GM19351 (cell line): ENCODE results near the gene DLGAP3.

Experiments used
- ATAC-seq: cut with Tn5 transposase; IDR thresholded peaks from one replicate; pipeline ENCODE4 v1.9.1; 2021; ENCODE audit warnings: mild to moderate bottlenecking, moderate library complexity; ENCODE audit not compliant: unreplicated experiment

DLGAP3 gene

GRCh38 chr1:34868230-34869049, 61.0 kb downstream of the DLGAP3 start:
- no peak for ATAC-seq

DNA sequence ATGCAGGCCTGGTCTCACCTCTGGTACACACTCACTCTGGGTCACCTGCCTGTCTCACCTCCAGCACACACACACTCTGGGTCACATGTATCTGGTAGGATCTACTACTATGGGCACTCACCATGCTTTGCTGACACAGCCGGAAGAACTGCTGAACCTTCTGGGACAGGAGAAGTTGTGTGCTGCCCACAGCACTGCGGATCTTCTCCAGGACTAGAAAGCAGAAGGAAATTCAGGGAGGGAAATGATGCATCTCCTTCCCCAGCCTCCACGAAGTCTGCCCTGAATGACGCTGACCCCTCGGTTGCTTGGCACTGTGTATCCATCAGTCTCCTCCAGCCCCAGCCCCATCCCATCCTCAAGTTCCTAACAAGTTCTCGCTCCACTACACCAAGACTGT, 62.0 kb downstream of the DLGAP3 start:
- ATAC-seq = no peak

DNA sequence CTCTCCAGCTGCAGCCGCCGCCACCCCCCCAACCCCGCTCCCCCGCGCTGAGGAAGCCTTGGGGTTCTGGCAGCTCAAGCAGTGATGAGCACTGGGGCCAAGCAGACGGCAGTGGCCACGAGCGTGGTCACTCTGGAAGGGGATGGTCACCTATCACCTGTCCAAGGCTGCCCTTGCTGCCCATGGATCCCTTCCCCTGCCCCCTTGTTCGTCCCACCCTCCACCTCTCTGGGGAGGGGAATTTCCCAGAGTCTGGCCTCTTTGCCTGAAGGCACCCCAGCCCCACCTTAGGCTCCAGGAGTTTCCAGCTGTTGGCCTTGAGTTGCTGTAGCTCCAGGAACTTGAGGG, 62.7 kb downstream of the DLGAP3 start:
- ATAC-seq = peak; percentile 24

DNA sequence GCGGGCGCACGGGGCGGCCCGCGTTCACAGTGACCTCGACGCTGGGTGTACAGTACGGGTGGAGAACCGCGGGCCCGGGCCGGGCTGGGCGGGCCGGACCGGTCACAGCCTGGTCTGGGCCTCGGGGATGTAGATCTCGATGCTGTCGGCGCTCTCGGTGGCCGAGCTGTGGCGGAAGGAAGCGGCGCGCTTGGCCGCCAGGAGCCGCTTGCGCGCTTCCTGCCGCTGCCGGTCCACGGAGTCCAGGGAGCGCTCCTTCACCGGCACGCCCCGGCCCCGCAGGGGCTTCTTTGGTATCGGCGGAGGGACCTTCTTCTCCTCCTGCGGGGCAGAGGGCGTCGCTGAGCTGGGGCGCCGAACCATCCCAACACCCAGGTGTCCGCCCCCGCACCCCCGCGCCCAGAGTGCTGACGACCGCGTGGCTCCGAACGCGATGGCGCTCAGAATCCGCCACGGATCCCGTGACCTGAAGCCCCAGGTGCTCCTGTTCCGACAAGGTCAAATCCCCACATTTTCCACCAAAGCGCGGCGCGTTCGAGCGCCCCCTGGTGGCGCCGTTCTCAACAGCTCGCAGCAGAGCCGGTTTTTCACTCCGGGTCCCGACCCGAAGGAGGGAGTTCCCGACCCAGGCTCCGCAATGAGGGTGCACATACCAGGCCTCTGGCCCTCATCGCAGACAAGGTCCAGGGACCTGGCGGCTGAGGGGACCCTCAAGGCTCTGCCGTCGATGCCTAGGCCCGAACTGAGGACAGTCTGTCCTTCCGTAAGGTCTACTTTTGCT, 63.3 kb downstream of the DLGAP3 start:
- peak; percentile 72 for ATAC-seq

DNA sequence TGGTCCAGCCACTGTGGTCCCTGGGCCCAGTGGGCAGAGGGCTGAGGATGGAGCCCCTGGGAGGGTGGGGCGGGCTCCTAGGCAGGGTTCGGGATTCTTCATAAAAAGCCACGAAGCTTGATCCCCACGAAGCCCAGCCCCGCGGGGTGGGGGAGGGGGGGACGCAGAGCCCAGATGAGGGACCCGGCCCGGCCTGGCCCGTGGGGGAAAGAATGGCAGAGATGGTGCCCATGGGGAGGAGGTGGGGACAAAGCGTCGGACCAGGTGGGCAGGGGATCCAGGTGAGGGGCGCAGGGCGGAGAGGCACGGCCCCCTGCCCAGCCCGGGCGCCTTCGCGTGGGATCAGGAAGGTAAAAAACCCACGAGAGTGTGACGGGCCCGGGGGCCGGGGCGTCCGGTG, 63.9 kb downstream of the DLGAP3 start:
- ATAC-seq = no peak

DNA sequence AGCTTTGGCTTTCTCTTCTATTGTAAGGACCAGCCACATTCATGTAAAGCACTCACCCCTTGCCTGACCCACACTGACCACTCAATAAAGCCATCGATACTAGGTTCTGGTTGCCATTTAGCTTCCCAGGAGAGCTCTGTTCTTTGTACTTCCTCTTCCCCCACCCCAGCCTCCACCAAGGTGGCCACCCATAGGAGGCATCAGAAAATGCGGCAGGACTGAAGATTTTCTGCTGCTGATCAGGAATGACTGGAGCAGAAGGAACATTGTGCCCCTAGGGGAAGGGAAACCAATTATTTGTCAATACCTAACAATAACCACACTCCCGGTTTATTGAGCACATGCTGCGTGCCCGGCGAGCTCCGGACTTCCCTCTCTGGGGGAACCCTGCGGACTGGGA, 64.7 kb downstream of the DLGAP3 start:
- no peak for ATAC-seq

- no peak for ATAC-seq
Measured at GRCh38 chr1:34863501-34863900, 65.9 kb downstream of the DLGAP3 start.

DNA sequence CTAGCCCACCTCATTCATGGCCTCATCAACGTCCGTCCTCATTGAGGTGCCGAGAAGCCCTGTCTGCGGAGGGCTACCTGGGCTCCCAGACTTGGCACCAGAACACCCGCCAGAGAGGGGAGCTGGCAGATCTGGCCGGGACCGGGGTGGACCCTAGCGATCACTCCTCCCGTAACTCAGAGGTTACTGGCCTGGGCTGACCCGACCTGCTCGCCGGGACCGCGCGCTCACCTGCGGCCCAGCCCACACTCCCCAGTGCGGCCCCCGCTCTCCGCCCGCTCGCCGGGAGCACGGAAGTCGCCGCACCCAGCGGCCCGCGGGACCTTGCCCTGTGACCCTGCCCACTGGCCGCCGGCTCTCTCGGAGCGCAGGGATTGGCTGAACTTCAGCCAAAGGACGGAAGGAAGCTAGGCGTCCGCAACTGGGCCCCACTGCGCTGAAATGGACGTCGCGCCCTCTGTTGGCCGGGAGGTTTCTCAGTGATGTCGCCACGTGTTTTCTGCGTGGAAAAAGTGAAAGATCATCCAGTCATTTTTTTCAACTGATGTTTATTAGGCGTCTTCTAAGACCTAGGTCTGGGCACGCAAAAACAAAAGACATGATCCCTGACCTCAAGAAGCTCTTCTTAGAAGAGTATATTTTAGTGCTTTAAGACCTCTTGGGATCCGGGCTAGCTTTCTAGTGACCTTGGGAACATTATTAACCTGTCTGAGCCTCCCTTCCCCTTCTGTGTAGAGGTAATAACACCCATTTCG, 69.8 kb downstream of the DLGAP3 start, which contains the start of gene SMIM12:
SMIM12 (minus strand) TSS at position 304 of the 755 bp plus-strand sequence. CDS start 3,772 bp downstream, outside the sequence.
- peak; percentile 97 for ATAC-seq

GRCh38 chr1:34858901-34859445, 70.5 kb downstream of the DLGAP3 start:
- ATAC-seq = no peak

GRCh38 chr1:34856697-34857096, 72.8 kb downstream of the DLGAP3 start:
- ATAC-seq = no peak

DNA sequence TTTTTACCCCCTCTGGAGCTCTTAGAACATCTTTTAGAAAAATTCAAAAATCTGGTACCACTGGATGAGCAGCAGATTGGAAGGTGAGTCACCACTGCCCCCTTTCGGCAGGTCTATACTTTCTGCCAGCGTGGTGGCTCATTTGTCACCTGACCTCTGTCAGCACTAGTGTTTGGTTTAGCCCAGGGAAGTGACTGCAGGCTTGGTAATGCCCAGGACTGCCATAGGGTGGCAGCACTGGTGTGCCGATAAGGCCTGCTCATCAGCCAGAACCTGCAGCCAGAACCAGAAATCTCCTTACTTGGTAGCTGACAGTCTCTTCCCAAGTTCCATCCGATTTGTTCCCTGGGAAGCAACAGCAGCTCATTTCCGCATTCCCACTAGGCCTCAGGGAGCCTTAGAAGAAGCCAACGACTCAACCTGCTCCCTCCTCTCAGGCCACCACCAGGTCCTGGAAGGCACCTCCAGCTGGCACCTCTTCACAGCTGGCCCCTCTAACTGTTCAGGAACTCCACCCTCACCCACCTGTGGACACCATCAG, 76.7 kb downstream of the DLGAP3 start:
- peak; percentile 96 for ATAC-seq

- no peak for ATAC-seq
Measured at GRCh38 chr1:34851431-34852105, 77.9 kb downstream of the DLGAP3 start.

DNA sequence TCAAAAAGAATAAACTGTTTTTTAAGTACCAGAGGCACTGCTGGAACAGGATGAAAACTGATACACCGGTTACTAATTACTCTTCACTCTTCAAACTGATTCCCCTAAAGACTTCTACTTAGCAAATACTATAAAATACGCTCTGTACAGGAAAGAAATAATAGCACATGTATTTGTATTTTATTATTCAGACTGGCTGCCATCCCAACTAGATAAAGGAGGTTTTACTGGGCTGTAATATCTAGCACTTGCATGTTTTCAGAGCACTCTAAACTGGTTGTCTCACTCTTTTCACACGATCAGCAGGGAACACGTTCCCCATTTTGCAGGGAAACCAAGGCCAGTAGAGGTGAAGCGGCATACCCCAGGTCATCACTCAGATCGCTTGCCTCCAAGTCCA, 79.1 kb downstream of the DLGAP3 start:
- no peak for ATAC-seq

DNA sequence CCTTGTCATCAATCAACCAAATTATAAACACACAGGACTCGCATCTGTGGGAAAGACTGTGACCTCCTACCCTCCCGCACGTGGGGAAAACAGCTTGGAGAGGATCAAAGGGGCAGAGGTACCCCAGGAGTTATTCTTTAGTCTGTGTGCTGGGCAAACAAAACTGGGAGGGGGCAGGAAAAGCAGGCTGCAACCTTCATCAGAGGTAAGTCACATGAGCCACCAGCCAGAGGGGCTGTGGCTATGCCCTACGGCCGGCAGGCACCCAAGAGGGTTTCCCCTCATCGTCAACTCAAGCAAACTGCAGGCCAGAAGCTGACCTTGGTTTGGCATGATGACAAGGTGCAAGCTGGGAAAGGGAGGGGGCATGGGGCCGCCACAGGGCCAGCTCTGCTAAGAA, 82.4 kb downstream of the DLGAP3 start:
- no peak for ATAC-seq

DNA sequence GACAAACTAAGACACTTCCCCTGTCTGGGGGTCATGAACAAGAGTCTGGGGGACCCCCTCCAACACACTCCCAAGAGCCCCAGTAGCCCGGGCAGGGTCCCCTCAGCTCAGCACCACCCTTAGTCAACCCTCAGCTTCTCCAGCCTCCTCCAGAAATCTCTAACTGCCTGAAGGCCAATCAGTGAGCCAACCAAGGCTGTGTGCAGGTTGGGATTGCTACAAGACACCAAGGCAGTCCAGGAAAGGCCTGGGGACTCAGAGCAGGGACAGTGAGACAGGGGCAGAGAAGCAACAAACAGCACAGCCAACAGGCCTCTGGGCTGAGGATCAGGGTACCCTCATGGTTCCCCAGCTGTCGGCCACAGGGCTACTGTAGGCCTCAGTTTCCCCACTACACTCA, 83.2 kb downstream of the DLGAP3 start:
- no peak for ATAC-seq

DNA sequence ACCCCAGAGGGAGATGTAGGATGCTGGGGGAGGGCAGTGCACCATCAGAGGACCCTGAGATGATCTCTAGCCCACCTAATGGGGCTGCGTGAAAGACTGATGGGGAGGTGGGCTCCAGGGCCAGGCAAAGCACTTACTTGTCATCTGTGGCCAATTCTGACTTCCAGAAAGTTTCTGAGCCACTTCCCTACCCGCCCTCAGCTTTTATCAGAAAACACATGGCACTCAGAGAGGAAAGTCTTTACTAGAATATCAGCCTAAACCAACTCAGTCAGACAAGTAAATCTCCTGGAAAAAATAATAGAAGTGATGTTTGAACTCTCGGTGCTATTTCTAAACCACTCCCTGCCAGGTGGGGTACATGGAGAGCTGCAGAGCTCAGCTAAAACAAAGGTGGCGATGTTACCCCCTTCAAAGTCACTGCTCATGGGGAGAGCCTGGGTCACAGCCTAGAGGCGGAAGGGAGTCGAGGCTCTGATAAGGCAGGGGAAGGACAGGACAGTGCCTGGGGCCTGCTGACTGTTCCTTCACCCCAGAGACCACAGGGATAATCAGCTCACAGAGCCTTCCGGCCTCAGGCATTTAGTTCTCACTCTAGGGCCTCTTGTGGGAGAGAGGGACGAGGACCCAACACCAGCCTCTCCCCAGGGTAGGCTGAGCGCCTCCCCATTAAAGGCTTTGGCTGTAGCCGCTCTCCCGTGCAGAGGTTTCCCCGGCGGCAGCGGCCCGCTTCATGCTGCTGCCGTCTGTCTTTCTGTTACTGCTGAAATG, 84.1 kb downstream of the DLGAP3 start:
- ATAC-seq = no peak

DNA sequence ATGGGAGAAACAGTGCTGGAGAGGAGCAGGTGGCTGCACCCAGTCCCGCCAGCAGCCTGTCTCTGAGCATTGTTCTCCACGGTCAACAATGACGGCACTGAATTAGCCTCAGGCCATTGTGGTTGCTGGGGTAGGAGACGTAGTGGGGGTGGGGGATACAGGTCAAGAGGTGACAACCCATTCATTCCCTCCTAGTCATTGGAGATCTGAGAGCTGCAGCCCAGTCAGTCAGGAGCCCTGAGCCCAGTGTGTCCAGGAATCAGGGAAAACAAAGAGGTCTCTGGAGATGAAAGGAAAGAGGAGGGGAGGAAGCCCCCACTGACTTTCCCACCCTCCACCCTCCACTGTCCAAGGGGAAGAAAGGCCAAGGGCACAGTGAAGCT, 85.2 kb downstream of the DLGAP3 start:
- no peak for ATAC-seq

DNA sequence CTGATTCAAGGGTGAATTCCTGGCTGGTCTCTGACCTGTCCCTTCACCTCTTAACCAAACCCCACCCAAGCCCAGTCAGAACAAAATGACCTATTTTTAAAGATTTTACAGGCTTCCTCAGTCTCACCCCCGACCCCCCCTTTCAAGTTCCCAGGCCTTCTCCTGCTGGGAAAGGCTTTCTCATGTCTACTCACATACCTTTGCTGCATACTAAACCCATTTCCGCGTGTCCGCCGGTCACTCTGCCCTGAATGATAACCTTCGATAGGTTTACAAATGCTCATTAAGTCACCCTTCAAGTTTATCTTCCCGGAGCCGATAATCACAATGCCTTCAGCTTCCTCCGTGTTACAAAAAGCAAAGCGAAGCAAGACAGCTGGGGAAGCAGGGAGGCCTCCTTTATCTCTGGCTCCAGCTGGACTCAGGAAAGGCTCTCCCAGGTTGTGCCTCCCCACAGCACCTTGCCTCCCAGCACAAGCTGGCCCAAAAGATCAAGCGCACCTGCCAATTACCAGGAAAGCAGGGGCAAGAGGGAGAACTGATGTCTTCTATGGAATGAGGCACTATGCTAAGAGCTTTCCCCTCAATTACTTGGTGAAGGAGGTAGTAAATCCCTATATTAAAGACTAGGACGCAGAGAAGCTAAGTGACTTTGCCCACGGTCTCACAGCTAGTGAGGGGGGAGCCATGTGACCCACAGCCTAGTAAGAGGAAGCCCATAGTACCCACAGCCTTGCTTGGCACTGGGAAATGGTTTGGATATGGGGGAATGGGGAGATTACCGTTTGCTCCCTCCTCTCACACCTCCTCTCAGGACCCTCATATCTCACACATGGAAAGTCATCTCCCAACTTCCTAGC, 85.8 kb downstream of the DLGAP3 start:
- no peak for ATAC-seq

DNA sequence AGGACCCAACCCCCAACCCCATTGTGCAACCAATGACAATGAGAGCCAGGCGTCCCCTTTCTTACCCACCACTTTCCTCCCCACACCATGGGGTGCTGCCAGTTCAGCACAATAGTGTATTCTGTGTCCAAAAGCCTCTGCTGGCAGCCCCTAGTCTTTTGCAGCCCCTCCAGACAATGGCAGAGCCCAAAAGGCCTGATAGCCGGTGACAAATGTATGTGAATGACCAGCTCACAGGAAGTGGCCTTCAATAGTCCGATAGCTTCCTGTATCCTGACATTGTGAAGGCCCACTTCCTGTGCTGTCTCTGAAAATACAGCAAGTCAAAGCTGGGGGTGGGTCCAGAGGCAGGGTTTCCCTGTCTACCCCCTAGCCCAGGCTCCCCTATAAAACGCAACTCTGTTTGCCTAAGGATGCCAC, 86.5 kb downstream of the DLGAP3 start:
- no peak for ATAC-seq
